ENCODE data around the gene LINC01488. TPM values are rescaled to one million over a fixed set of nuclear protein-coding genes. Genes with fewer than 3 reads are reported as not detected.

LINC01488 gene
- total RNA-seq, 1 experiment from 2014 or later: not detected

GRCh38 chr11:69525516-69526452 lies 44.3 kb downstream of the LINC01488 start:
- ChIA-PET CTCF (no interaction called here), POLR2A (no interaction called here), RAD21 (ENCODE audit: low non-redundant PET in 1 of 2, low total read pairs in 2 of 2, uncharacterized antibody in 2 of 2, unreplicated experiment in 2 of 2) (no interaction called here)

More at GRCh38 chr11:69525516-69526452, 44.3 kb downstream of the LINC01488 start:
- Histone ChIP-seq H3K9me2 (ENCODE audit: insufficient read depth) (no peaks in the 10 kb centered on the region), H3K9ac (ENCODE audit: low read length) (no peak overlapping the region), H3K27ac (ENCODE audit: low read depth, low read length) (no peak overlapping the region), H3K4me3 (replicated peaks in 1 of 2; ENCODE audit: low read depth in 1 of 2, low read length in 2 of 2) (no peak overlapping the region), H3K9me3 (ENCODE audit: control insufficient read depth in 1 of 2, insufficient read depth in 1 of 2, low read depth in 1 of 2, low read length in 2 of 2) (no peaks in the 10 kb centered on the region), H3K79me2 (ENCODE audit: insufficient read depth, low read length) (no peaks in the 10 kb centered on the region), H3K27me3 (ENCODE audit: insufficient read depth, low read length) (no peaks in the 10 kb centered on the region), H3K4me1 (ENCODE audit: control insufficient read depth in 1 of 2, insufficient read depth in 2 of 2, low read length in 2 of 2) (peaks cover 0 to 8% of the 10 kb centered on the region in 2 experiments; a peak in 2 of 4 replicates), H3K4me2 (ENCODE audit: low read length) (peak overlapping the region; percentile 27), H3K36me3 (ENCODE audit: control insufficient read depth in 1 of 2, insufficient read depth in 2 of 2, low read length in 2 of 2) (no peaks in the 10 kb centered on the region), H2AFZ (ENCODE audit: low read depth, low read length, poor library complexity, severe bottlenecking) (no peak overlapping the region), H4K20me1 (ENCODE audit: insufficient read depth) (no peaks in the 10 kb centered on the region)
- ATAC-seq (peak; percentile 47), DNase-seq (ENCODE audit: low read depth, low spot score) (no peak)
- TF ChIP-seq EZH2phosphoT487 (IDR thresholded peaks at IDR 0.05; ENCODE audit: borderline replicate concordance) (no peak), ATF3 (IDR thresholded peaks at IDR 0.05) (no peak), REST (IDR thresholded peaks at IDR 0.05; ENCODE audit: low read depth) (no peak), SRF (IDR thresholded peaks at IDR 0.05; ENCODE audit: low read depth) (no peak), YY1 (IDR thresholded peaks at IDR 0.05; ENCODE audit: extremely low read depth, insufficient replicate concordance, low read depth, low read length) (no peak), ELF1 (IDR thresholded peaks at IDR 0.05; ENCODE audit: borderline replicate concordance, low read depth) (no peak), SP1 (IDR thresholded peaks at IDR 0.05; ENCODE audit: low read depth) (no peak), TCF7L2 (IDR thresholded peaks at IDR 0.05; ENCODE audit: borderline replicate concordance, extremely low read depth, insufficient read depth, insufficient read length) (no peak), JUND (IDR thresholded peaks at IDR 0.05) (no peak), POLR2AphosphoS5 (IDR thresholded peaks at IDR 0.05; ENCODE audit: low read depth, low read length) (no peak), POLR2A (IDR thresholded peaks at IDR 0.05; ENCODE audit: borderline replicate concordance, extremely low read depth, insufficient read depth, insufficient read length) (no peak)
- intact Hi-C loops (cut with micrococcal nuclease): no loop called here
- BruUV-seq (replicated peaks): no TSS peak
